Right ventricle myocardium inferior (tissue), 1 donor: ENCODE measurements around the gene EPHA2. TPM values are rescaled to one million over a fixed set of nuclear protein-coding genes. Genes with fewer than 3 reads are reported as not detected.

Experiments
- ATAC-seq: fragments of 200-7000 bp; cut with Tn5 transposase; one replicate; pipeline ENCODE4 v1.9.1; 2020; ENCODE audit warnings: mild to moderate bottlenecking, moderate library complexity
- DNase-seq: peaks from one replicate; pipeline ENCODE4 v3.0.0; 2021; ENCODE audit errors: missing footprints
- intact Hi-C: fragments of 100-400 bp; cut with DNase I; formaldehyde crosslinking; loops from one replicate; pipeline ENCODE4 v1.11.0; 2022
- total RNA-seq: library from RNA; stranded (reverse); fragmentation: NEBNext Ultra II Directional; extraction: Animal tissue kit (Norgen Biotek cat#: 25700); gene quantifications from one replicate; pipeline ENCODE4 v1.2.1, GENCODE V29; 2021
- donor health status: DM: no; HTN: yes; CAD: no; lungs with severe emphysema.

Gene EPHA2
- total RNA-seq, 1 donor from 2014 or later = 7.3 TPM

DNA sequence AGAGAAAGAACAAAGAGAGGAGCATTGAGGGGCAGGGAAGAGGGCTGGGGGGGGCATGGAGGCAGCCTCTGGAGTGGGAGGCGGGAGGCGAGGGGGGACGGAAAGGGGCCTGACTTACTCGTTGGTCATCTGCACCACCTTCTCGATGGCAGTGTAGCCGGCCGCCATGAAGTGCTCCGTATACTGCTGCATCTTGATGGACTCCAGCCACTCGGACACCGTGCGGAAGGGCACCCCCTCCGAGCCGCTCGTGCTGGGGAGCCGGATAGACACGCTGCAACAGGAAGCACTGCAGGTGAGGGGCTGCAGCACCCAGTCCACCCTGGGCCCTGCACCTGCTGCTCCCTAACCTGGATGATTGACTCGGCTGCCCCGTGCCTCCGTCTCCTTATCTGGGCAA is 26.6 kb downstream of the EPHA2 start:
- peak; percentile 49 for DNase-seq
- no peak for ATAC-seq
- intact Hi-C loops = loop anchor here (5.0 kb wide), 1 partner anchor 37 kb away; no protein-coding TSS in a partner anchor

DNA sequence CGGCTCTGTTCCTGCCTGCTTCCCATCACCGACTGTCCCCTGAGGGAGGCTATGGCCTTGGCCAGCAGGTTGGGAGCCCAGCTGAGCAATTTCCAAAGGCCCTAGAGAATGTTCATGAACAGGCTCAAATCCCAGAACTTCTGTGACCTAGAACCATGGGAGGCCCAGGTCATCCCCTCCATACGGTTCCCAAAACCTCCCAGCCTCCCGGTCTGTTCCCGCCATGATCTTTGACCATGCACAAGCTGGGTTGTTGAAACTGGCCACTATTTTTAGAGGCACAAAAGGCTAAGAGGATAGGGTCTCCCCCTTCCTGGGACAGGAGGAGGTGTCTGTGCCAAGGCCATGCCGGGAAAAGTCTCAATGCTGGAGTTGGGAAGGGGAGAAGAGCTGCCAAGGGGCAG is 27.5 kb downstream of the EPHA2 start:
- ATAC-seq (peak; percentile 52), DNase-seq (peak; percentile 71)
- intact Hi-C loops = loop anchor here (5.0 kb wide), 1 partner anchor 36 kb away; no protein-coding TSS in a partner anchor

DNA sequence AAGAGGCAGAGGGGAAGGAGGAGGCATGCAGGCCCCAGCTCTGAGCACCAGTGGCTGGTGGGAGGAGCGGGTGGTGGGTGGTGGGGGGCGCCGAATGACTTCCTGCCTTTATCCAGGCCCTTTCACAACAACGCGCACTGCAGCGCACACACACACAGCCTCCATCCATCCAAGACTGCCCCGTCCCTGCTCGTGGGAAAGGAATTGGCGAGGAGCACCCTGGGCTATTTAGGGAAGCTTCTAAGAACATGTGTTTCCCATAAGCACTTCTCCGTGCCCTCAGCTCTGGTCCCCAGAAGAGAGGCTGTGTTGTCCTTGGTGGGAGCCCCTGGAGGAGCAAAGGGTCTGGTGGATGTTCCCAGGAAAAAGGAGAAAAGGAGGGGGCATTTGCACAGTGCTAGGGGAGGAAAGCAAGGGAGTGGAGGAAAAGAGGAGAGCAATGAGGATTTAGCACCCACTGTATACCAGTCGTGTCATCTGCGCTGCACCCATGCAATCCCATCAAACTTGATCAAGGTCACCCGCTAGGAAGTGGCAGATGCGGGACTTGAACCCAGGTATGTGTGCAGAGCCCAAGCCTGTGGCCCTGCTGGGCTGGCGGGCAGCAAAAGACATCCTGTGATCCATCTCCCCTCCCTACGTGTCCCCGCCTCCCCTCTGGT is 28.1 kb downstream of the EPHA2 start:
- DNase-seq (peak; percentile 75), ATAC-seq (peak; percentile 70)
- intact Hi-C loops = loop anchor here (5.0 kb wide), 1 partner anchor 36 kb away; no protein-coding TSS in a partner anchor

DNA sequence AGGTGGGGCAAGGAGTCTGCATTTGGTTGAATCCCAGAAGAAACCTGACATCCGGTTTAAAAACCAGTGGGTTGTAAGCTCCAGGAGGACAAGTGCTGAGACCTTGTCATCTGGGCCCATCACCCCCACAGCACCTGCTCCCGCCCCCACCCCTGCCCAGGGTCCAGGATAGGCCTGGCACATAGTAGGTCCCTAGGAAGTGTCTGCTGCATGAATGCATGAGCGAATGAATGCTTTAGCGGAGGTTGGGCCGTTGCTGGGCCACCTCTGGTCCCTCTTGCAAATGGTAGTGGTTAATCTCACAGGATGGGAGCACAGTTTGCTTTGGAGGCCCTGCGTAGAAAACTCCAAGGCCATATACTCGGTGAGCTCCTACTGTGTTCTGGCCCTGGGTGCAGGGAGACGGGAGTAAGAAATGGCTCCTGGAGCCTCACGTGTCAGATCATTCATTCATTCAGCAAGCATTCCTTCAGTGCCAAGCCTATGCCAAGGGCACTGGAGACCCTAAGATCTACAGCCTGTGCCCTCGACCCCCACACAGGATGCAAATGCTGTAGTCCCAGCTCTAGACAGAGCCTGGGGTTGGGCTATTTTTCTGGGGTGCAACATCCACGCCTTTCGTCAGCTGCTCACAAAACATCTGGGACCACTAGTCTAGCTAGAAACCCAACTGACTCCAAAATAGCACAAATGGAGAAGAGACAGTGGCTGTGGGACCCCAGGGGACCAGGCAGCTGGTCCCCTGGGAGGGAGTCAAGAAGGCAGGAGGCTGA is 28.9 kb downstream of the EPHA2 start:
- DNase-seq (peak; percentile 28), ATAC-seq (no peak)
- intact Hi-C loops = loop anchor here (5.0 kb wide), 1 partner anchor 35 kb away; no protein-coding TSS in a partner anchor

DNA sequence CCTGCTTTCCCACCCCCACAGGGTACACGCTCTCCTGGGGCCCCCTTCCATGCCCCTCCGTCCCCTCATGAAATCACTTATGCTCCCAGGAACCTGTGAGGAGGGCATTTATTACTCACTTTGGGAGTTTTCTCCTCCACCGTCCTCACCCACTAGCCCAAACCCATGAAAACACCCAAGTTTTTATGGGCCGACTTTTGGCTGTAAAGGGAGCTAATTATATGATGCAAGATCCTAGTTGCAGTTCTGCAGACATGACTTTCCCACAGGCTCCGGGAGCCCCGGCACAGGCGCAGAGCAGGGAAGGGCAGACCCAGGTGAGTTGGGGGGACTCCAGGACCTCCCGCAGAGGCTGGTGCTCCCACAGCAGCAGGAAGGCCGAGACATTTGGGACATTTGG is 29.7 kb downstream of the EPHA2 start:
- intact Hi-C loops = loop anchor here (5.0 kb wide), 1 partner anchor 34 kb away; no protein-coding TSS in a partner anchor
- no peak for DNase-seq
- ATAC-seq = no peak

DNA sequence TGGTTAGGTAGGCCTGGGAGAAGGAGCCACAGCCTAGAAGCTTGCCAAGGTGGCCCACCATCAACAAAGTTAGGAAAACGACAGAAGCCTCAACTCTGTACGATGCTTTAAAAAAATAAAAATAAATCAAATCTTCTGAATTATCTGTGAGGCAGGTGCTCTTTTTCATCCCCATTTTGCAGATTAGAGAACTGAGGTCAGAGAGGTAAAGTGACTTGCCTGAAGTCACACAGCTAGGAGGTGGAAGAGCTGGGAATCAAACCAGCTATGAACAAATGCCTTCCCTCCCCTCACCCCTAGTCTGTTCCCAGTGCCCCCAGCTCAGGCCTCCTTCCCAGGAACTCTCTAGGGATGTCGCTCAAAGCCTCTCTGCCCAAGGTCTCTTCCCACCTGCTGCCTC is 30.4 kb downstream of the EPHA2 start:
- intact Hi-C loops = loop anchor here (5.0 kb wide), 1 partner anchor 33 kb away; no protein-coding TSS in a partner anchor
- DNase-seq (peak; percentile 43), ATAC-seq (no peak)

DNA sequence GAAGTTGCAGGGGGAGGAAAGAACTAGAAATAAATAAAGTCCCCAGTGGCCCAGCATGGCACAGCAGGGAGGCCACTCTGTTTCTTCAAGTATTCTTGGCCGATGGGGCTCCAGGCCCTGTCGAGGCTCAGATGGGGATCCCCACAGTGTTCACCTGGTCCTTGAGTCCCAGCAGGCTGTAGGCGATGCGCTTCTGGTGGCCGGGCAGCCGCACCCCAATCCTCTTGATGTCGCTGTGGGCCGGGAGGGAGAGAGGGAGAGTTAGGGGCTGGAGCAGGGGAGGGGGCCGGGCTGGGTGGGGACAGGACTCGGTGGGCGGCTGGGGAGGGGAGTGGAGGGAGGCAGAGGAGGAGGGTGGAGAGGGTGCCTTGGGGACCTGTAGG is 30.8 kb downstream of the EPHA2 start:
- intact Hi-C loops = loop anchor here (5.0 kb wide), 1 partner anchor 33 kb away; no protein-coding TSS in a partner anchor
- ATAC-seq = no peak
- DNase-seq = no peak

DNA sequence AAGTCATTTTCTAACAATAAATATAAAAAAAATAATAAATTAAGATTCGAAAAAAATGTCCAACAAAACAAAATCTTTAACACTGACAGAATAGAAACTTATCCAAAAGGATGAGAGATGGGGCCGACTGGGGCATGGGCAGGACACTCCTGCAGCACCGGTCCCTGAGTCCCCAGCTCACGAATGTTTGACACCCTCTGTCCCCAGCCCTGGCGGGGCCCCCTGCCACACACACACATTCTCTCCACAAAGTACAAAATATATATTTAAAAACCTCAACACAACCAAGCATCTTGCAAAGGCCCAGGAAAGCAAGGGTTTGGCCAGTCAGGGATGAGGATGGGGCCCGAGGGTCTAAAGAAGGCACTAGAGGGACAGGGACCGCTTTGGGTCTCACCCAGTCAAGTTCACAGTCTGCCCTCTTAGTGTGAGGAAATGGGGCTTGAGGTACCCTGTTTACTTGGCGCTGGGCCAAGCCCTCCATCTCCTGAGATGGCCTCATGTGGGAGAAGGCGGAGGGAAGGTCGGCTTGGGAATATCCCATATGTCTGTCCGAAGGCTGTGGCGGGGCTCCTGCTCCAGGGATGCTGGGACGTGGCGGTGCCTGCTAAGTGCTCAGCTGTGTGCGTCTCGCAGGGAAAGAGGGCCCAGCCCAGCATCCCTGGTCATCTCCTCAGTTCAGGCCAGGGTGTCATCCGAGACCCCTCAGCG is 31.3 kb downstream of the EPHA2 start:
- DNase-seq (peak; percentile 16), ATAC-seq (no peak)
- intact Hi-C loops = loop anchor here (5.0 kb wide), 1 partner anchor 32 kb away; no protein-coding TSS in a partner anchor

DNA sequence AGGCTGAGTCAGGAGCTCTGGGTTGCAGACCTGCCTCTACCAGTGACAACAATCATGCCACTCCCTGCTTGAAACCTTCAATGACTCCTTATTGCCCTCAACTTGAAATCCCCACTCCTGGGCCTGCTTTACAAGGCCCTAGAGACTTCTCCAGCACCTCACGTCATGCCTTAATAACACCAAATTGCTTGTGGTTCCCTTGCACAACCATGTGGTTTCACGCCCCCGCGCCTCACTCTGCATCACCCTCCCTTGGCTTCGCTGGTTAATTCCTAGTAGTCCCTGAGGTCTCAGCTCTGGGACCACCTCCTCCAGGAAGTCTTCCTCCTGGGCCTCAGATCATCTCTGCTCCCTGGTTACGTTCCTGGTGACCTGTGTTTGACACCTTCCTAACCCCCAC is 33.0 kb downstream of the EPHA2 start:
- no peak for ATAC-seq
- peak; percentile 60 for DNase-seq
- intact Hi-C loops = no loop called here

DNA sequence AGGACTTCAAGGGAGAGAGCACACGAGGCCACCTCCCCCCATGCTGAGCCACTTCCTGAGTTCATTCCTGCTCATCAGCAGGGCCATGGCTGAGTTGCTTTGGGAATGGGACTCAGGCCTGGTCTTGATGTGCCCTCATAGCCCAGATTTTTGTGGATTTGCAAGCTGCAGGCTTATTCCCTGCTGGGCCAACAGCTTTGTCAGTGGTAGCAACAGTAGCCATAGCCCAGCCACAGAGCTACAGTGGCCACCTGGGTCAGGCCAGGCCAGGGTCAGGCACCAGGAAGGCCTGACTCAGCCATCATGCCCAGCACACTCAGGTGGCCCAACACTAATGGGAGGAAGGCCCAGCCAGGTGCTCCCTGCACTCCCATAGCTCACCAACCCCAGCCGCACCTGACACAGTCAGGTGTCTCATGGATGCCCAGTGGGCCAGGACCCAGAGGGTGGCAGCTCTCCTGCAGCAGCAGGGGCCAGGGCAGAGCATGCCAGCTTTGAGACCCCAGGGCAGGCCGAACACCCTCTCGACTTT is 33.5 kb downstream of the EPHA2 start:
- peak; percentile 52 for DNase-seq
- intact Hi-C loops = no loop called here
- ATAC-seq = no peak

DNA sequence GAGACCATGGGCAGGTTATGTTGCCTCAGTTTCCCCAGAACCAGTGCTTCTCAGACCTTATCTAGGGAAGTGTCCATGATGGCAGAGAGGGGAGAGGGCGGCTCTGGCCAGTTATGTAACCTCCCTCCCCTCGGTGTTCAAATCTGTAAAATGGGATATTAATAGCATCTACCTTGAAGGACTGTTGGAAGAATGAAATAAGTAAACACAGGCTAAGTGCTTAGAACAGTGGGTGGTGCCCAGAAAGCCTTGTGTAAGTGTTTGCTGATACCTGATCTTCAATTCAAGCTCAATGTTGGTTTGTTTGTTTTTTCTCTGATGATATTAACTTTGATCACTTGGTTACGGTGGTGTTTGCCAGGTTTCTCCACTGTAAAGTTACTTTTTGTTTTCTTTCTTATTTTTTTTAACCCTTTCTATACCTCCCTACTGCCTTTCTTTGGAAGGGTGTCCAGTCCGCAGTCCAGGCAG is 34.9 kb downstream of the EPHA2 start:
- ATAC-seq (no peak), DNase-seq (peak; percentile 55)
- intact Hi-C loops = no loop called here

DNA sequence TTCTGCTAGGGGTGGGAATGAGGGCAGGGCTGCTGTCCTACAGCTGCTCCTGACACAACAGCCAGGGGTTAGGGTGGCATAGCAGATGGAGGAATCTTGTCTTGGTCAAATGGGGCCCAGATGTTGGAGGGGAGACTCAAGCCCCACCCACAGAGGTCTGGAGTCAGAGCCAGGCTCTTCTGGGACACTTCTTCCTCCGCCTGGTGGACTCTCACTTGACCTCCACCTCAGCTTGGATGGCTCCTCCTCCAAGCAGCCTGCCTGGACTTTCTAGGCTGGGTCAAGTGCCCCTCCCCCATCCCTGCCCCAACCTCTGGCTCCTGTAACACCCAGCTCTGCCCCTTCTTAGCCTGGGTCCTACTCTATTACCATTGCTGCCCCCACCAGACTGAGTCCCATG is 35.5 kb downstream of the EPHA2 start:
- ATAC-seq (no peak), DNase-seq (no peak)
- intact Hi-C loops = no loop called here

DNA sequence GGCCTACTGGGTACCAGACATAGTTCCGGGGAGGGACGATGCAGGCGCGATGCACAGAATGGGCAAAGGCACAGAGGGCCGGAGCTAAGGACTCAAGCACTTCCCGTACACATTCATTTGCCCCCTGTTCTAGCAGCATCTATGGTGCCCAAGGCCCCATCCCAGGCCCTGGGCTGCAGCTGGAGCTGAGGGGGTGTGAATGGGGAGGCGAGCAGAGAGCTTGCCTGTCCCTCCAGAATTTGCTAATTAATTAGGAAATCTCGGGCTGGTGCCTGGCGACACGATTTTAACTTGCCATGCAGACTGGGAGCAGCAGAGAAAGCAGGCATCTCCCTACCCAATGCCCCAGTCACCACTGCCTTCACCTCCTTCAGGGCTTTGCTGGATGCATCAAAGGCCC is 35.9 kb downstream of the EPHA2 start:
- intact Hi-C loops = no loop called here
- no peak for ATAC-seq
- no peak for DNase-seq

DNA sequence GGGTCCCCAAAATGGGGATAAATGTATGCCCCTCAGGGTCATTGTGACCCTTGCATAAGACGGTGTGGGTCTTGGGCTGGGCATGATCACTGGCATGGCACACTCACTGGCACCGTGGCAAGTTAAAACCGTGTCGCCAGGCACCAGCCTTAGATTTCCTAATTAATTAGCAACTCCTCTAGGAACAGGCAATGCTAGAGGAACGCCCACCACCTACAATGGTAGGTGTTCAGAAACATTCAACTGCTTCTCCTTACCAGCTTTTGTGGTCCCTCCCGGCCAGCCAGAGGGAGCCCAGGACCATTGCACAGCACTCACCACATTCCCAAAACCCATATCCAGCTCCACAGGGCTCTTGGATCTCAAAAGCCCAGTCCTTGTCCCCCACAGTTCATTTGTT is 36.4 kb downstream of the EPHA2 start:
- no peak for DNase-seq
- intact Hi-C loops = no loop called here
- ATAC-seq = no peak

DNA sequence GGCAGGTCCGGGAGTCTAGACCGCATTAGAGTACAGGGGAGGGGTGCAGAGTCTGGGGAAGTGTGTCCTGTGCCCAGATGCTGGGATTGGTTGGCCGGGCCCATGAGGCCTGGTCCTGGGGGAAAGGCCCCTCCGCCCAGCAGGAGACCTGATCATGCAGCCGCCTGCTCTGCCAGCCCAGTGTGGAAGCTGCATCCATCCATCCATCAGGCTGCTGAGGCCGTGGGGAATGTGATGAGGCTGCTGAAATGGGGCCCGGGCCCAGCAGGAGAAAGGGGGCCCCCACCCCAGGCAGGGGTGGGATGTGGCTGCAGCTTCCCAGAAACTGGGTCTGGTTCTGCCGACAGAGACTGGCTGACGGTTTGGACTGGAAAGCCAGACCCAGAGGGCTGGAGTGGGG is 37.2 kb downstream of the EPHA2 start:
- ATAC-seq = no peak
- no peak for DNase-seq
- intact Hi-C loops = no loop called here

DNA sequence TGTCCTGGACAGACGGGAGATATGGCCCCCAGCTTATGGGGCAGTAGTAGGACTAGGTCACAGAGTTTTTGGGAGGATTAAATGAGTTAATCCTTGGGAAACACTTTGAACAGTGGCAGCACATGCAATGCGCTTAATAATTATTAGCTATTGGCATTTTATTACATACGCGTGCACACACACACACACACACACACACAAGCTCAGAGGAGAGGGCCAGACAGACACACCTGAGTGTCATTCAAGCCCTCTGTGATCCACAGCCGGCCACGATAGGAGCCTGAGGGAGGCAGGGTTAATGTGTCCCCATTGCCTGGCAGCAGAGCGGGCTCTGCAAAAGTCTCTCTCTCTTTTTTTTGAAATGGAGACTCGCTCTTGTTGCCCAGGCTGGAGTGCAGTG is 37.9 kb downstream of the EPHA2 start:
- DNase-seq (no peak), ATAC-seq (no peak)
- intact Hi-C loops = no loop called here

DNA sequence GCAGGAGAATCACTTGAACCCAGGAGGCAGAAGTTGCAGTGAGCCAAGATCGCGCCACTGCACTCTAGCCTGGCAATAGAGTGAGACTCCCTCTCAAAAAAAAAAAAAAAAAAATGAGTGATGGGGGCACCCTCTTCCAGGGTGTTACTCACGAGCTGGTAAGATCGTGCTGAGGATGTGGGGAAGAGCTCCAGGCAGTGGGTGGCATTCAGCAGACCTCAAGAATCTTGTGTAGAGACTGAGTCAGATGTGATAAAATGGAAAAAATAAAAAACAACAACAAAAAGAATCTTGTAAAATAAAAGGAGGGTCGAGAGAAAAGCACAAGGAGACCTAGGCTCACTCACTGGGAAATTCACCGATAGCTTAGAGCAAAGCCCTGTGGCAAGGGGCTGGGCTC is 38.5 kb downstream of the EPHA2 start:
- DNase-seq = no peak
- no peak for ATAC-seq
- intact Hi-C loops = no loop called here

DNA sequence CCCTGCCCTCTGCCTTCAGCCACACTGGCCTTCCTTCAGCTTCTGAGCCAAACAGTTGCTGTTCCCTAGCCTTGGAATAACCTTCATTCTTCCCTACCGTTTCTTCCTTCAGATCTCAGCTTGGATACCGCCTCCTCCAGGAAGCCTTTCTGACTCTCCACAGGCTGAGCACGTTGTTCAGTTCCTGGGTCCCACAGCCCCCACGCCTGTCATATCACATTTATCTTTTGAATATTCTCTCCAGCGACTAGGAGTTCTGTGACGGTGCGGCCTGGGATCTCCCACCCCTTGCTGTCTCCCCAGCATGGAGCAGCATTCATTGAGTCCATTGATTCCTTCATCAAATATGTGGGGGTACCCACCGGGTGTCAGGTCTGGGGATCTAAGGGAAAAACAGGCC is 39.2 kb downstream of the EPHA2 start:
- intact Hi-C loops = no loop called here
- ATAC-seq (no peak), DNase-seq (no peak)

DNA sequence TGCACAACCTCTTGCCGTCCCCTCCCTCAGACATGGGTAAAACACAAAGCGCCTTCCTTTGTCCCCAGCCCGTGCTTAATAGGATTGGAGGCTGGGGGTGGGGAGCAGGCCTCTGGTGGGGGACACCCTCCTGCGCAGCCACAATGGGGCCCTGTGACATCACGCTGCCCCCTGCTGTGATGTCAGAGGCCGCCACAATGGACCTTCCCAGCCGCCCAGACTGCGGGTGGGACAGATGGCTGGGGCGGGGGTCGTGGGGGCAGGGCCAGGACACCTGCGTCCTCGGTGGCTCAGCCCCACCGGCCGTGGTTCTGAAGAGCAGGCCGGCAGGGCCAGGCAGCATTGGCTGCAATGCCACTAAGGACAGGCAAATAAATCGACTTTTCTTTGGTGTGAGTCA is 39.9 kb downstream of the EPHA2 start:
- ATAC-seq (no peak), DNase-seq (no peak)
- intact Hi-C loops = no loop called here
